ENCODE results near the gene ATP10D. TPM values are rescaled to one million over a fixed set of nuclear protein-coding genes. Genes with fewer than 3 reads are reported as not detected.

ATP10D gene
- total RNA-seq, 1 experiment from 2014 or later: 13.8 TPM

GRCh38 chr4:47606482-47606881 is 121.4 kb downstream of the ATP10D start:
- Mint-ChIP-seq H3K9me3 (ENCODE audit: low read depth, unreplicated experiment) (no peaks in the 10 kb centered on the region), H3K36me3 (ENCODE audit: insufficient read depth, unreplicated experiment) (no peaks in the 10 kb centered on the region), H3K27me3 (ENCODE audit: unreplicated experiment) (no peaks in the 10 kb centered on the region), H3K4me3 (ENCODE audit: low read depth, unreplicated experiment) (no peak overlapping the region), H3K27ac (ENCODE audit: unreplicated experiment) (no peak overlapping the region), H3K4me1 (ENCODE audit: low read depth, unreplicated experiment) (no peaks in the 10 kb centered on the region)
- no peak for DNase-seq
- TF ChIP-seq CTCF (IDR thresholded peaks at IDR 0.05; ENCODE audit: unreplicated experiment): no peak
- no TSS peak for BruUV-seq (replicated peaks)
- CTCF ChIA-PET: no interaction called here
- intact Hi-C loops (cut with micrococcal nuclease; ENCODE audit: unreplicated experiment): no loop called here

- intact Hi-C loops (cut with micrococcal nuclease; ENCODE audit: unreplicated experiment): no loop called here
- no peaks in the 10 kb centered on the region for H3K4me1 Mint-ChIP-seq (ENCODE audit: low read depth, unreplicated experiment)
- no peak for TF ChIP-seq CTCF (IDR thresholded peaks at IDR 0.05; ENCODE audit: unreplicated experiment)
- no TSS peak for BruUV-seq (replicated peaks)
- CTCF ChIA-PET: no interaction called here
- H3K27me3 Mint-ChIP-seq (ENCODE audit: unreplicated experiment): no peaks in the 10 kb centered on the region
- no peaks in the 10 kb centered on the region for H3K36me3 Mint-ChIP-seq (ENCODE audit: insufficient read depth, unreplicated experiment)
- no peak overlapping the region for H3K4me3 Mint-ChIP-seq (ENCODE audit: low read depth, unreplicated experiment)
- H3K27ac Mint-ChIP-seq (ENCODE audit: unreplicated experiment): no peak overlapping the region
- H3K9me3 Mint-ChIP-seq (ENCODE audit: low read depth, unreplicated experiment): no peaks in the 10 kb centered on the region
- no peak for DNase-seq
Observed at GRCh38 chr4:47612116-47613023, 127.3 kb downstream of the ATP10D start.

- H3K4me3 Mint-ChIP-seq (ENCODE audit: low read depth, unreplicated experiment): no peak overlapping the region
- no TSS peak for BruUV-seq (replicated peaks)
- no peaks in the 10 kb centered on the region for H3K4me1 Mint-ChIP-seq (ENCODE audit: low read depth, unreplicated experiment)
- TF ChIP-seq CTCF (IDR thresholded peaks at IDR 0.05; ENCODE audit: unreplicated experiment): no peak
- CTCF ChIA-PET: no interaction called here
- no peak overlapping the region for H3K27ac Mint-ChIP-seq (ENCODE audit: unreplicated experiment)
- H3K27me3 Mint-ChIP-seq (ENCODE audit: unreplicated experiment): no peaks in the 10 kb centered on the region
- peaks cover 3% of the 10 kb centered on the region for H3K9me3 Mint-ChIP-seq (ENCODE audit: low read depth, unreplicated experiment)
- H3K36me3 Mint-ChIP-seq (ENCODE audit: insufficient read depth, unreplicated experiment): no peaks in the 10 kb centered on the region
- DNase-seq: no peak
- intact Hi-C loops (cut with micrococcal nuclease; ENCODE audit: unreplicated experiment): no loop called here
Observed at GRCh38 chr4:47615385-47615784, 130.3 kb downstream of the ATP10D start.

- no TSS peak for BruUV-seq (replicated peaks)
- H3K36me3 Mint-ChIP-seq (ENCODE audit: insufficient read depth, unreplicated experiment): no peaks in the 10 kb centered on the region
- CTCF ChIA-PET: no interaction called here
Observed at GRCh38 chr4:47617607-47618006, 132.5 kb downstream of the ATP10D start.

More at GRCh38 chr4:47617607-47618006, 132.5 kb downstream of the ATP10D start:
- no peaks in the 10 kb centered on the region for H3K4me1 Mint-ChIP-seq (ENCODE audit: low read depth, unreplicated experiment)
- intact Hi-C loops (cut with micrococcal nuclease; ENCODE audit: unreplicated experiment): no loop called here
- no peak for TF ChIP-seq CTCF (IDR thresholded peaks at IDR 0.05; ENCODE audit: unreplicated experiment)
- H3K9me3 Mint-ChIP-seq (ENCODE audit: low read depth, unreplicated experiment): peaks cover 3% of the 10 kb centered on the region
- DNase-seq: no peak
- no peak overlapping the region for H3K27ac Mint-ChIP-seq (ENCODE audit: unreplicated experiment)
- no peak overlapping the region for H3K4me3 Mint-ChIP-seq (ENCODE audit: low read depth, unreplicated experiment)
- H3K27me3 Mint-ChIP-seq (ENCODE audit: unreplicated experiment): no peaks in the 10 kb centered on the region

Data from Calu3 (cell line).